ENCODE data around the gene OR9A4.

OR9A4 gene

DNA sequence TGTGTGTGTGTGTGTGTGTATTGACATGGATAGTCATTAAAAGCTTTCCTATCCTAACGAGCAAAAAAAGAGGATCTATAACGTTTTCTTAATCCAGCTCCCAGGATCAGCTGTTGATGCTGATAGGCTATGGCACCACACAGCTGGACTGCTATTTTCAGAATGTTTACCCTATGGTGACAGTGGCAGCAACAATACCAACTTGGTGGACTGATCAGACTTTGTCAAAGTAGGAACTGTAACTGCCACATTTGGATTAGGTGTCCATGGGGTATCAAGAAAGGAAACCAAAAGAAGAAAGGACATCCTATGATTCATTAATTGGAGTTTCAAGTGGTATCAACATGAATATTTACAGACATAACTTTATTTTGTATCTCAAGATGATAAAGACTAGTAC is 33.3 kb downstream of the OR9A4 start (continued):
- TF ChIP-seq, protein P1, sequence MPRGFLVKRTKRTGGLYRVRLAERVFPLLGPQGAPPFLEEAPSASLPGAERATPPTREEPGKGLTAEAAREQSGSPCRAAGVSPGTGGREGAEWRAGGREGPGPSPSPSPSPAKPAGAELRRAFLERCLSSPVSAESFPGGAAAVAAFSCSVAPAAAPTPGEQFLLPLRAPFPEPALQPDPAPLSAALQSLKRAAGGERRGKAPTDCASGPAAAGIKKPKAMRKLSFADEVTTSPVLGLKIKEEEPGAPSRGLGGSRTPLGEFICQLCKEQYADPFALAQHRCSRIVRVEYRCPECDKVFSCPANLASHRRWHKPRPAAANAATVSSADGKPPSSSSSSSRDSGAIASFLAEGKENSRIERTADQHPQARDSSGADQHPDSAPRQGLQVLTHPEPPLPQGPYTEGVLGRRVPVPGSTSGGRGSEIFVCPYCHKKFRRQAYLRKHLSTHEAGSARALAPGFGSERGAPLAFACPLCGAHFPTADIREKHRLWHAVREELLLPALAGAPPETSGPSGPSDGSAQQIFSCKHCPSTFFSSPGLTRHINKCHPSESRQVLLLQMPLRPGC (tag by site-specific recombination; IDR thresholded peaks at IDR 0.05): no peak
- no peak for TF ChIP-seq ZNF140 (tag by site-specific recombination; IDR thresholded peaks at IDR 0.05)
- no peak for TF ChIP-seq ZFP37 (tag by site-specific recombination; IDR thresholded peaks at IDR 0.05)

DNA sequence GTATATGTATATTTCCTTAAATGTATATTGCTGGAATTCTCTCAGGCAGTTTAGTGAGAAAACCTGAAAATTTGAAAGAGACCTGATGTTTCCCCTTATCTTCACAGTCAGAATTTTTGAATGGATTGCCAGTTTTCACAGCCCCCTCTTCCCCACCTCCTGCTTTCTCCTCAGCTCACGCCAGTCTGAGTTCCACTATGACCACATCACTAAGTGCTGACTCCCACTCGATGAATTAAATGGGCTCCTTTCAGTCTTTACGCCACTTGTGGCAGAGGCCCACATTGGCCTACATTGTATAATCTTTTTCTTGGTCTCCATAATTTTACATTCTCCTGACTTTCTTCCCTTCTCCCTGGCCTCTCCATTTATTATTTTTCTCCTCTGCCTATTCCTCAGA is 33.7 kb downstream of the OR9A4 start:
- Histone ChIP-seq H3K9me3 (ENCODE audit: control insufficient read depth, insufficient read depth, low read depth, low read length) (no peaks in the 10 kb centered on the region), H3K4me3 (ENCODE audit: low read depth, low read length) (no peak overlapping the region), H3K27ac (ENCODE audit: extremely low read depth, low read depth, low read length) (no peak overlapping the region), H3K4me1 (ENCODE audit: control insufficient read depth, insufficient read depth, low read length) (no peaks in the 10 kb centered on the region), H3K36me3 (ENCODE audit: control insufficient read depth in 2 of 2, insufficient read depth in 1 of 2, low read length in 2 of 2) (no peaks in the 10 kb centered on the region)
- POLR2A ChIA-PET: no interaction called here
- CTCF ChIA-PET: no interaction called here
- TF ChIP-seq ZBTB48 (tag by site-specific recombination; IDR thresholded peaks at IDR 0.05): no peak
- TF ChIP-seq, protein P2, sequence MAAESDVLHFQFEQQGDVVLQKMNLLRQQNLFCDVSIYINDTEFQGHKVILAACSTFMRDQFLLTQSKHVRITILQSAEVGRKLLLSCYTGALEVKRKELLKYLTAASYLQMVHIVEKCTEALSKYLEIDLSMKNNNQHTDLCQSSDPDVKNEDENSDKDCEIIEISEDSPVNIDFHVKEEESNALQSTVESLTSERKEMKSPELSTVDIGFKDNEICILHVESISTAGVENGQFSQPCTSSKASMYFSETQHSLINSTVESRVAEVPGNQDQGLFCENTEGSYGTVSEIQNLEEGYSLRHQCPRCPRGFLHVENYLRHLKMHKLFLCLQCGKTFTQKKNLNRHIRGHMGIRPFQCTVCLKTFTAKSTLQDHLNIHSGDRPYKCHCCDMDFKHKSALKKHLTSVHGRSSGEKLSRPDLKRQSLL (tag by site-specific recombination; IDR thresholded peaks at IDR 0.05): no peak
- no peak for TF ChIP-seq ZNF354C (tag by site-specific recombination; IDR thresholded peaks at IDR 0.05; ENCODE audit: borderline replicate concordance, low read depth)
- no peak for TF ChIP-seq SALL2 (tag by site-specific recombination; IDR thresholded peaks at IDR 0.05; ENCODE audit: borderline replicate concordance)
- TF ChIP-seq, protein P3, sequence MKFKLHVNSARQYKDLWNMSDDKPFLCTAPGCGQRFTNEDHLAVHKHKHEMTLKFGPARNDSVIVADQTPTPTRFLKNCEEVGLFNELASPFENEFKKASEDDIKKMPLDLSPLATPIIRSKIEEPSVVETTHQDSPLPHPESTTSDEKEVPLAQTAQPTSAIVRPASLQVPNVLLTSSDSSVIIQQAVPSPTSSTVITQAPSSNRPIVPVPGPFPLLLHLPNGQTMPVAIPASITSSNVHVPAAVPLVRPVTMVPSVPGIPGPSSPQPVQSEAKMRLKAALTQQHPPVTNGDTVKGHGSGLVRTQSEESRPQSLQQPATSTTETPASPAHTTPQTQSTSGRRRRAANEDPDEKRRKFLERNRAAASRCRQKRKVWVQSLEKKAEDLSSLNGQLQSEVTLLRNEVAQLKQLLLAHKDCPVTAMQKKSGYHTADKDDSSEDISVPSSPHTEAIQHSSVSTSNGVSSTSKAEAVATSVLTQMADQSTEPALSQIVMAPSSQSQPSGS (tag by site-specific recombination; IDR thresholded peaks at IDR 0.05; ENCODE audit: low read depth): no peak
- TF ChIP-seq, protein P4, sequence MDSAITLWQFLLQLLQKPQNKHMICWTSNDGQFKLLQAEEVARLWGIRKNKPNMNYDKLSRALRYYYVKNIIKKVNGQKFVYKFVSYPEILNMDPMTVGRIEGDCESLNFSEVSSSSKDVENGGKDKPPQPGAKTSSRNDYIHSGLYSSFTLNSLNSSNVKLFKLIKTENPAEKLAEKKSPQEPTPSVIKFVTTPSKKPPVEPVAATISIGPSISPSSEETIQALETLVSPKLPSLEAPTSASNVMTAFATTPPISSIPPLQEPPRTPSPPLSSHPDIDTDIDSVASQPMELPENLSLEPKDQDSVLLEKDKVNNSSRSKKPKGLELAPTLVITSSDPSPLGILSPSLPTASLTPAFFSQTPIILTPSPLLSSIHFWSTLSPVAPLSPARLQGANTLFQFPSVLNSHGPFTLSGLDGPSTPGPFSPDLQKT (IDR thresholded peaks at IDR 0.05; ENCODE audit: borderline replicate concordance, low read depth, low read length): no peak

DNA sequence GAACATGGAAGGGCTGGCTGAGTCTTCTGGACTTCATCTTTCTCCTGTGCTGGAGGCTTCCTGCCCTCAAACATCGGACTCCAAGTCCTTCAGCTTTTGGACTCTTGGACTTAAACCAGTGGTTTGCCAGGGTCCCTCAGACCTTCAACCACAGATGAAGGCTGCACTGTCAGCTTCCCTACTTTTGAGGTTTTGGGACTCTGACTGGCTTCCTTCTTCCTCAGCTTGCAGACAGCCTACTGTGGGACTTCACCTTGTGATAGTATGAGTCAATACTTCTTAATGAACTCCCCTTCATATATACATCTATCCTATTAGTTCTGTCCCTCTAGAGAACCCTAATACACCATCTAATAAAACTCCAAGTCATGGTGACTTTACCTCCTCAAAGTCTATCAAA is 34.6 kb downstream of the OR9A4 start:
- CTCF ChIA-PET: no interaction called here
- no peak for TF ChIP-seq SCRT1 (tag by site-specific recombination; IDR thresholded peaks at IDR 0.05; ENCODE audit: borderline replicate concordance)
- TF ChIP-seq, protein P5, sequence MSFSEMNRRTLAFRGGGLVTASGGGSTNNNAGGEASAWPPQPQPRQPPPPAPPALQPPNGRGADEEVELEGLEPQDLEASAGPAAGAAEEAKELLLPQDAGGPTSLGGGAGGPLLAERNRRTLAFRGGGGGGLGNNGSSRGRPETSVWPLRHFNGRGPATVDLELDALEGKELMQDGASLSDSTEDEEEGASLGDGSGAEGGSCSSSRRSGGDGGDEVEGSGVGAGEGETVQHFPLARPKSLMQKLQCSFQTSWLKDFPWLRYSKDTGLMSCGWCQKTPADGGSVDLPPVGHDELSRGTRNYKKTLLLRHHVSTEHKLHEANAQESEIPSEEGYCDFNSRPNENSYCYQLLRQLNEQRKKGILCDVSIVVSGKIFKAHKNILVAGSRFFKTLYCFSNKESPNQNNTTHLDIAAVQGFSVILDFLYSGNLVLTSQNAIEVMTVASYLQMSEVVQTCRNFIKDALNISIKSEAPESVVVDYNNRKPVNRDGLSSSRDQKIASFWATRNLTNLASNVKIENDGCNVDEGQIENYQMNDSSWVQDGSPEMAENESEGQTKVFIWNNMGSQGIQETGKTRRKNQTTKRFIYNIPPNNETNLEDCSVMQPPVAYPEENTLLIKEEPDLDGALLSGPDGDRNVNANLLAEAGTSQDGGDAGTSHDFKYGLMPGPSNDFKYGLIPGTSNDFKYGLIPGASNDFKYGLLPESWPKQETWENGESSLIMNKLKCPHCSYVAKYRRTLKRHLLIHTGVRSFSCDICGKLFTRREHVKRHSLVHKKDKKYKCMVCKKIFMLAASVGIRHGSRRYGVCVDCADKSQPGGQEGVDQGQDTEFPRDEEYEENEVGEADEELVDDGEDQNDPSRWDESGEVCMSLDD (tag by site-specific recombination; IDR thresholded peaks at IDR 0.05): no peak
- no peak for TF ChIP-seq ZNF423 (tag by site-specific recombination; IDR thresholded peaks at IDR 0.05)
- TF ChIP-seq, protein P6, sequence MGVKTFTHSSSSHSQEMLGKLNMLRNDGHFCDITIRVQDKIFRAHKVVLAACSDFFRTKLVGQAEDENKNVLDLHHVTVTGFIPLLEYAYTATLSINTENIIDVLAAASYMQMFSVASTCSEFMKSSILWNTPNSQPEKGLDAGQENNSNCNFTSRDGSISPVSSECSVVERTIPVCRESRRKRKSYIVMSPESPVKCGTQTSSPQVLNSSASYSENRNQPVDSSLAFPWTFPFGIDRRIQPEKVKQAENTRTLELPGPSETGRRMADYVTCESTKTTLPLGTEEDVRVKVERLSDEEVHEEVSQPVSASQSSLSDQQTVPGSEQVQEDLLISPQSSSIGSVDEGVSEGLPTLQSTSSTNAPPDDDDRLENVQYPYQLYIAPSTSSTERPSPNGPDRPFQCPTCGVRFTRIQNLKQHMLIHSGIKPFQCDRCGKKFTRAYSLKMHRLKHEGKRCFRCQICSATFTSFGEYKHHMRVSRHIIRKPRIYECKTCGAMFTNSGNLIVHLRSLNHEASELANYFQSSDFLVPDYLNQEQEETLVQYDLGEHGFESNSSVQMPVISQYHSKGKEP (tag by site-specific recombination; IDR thresholded peaks at IDR 0.05): no peak
- no peak for TF ChIP-seq BCL11A (tag by site-specific recombination; IDR thresholded peaks at IDR 0.05; ENCODE audit: low read depth)
- TF ChIP-seq ZNF707 (tag by site-specific recombination; IDR thresholded peaks at IDR 0.05): no peak
- TF ChIP-seq ZNF548 (tag by site-specific recombination; IDR thresholded peaks at IDR 0.05): no peak
- TF ChIP-seq ZNF626 (tag by site-specific recombination; IDR thresholded peaks at IDR 0.05): no peak
- no peak for TF ChIP-seq ZNF157 (tag by site-specific recombination; IDR thresholded peaks at IDR 0.05)
- TF ChIP-seq, protein P7, sequence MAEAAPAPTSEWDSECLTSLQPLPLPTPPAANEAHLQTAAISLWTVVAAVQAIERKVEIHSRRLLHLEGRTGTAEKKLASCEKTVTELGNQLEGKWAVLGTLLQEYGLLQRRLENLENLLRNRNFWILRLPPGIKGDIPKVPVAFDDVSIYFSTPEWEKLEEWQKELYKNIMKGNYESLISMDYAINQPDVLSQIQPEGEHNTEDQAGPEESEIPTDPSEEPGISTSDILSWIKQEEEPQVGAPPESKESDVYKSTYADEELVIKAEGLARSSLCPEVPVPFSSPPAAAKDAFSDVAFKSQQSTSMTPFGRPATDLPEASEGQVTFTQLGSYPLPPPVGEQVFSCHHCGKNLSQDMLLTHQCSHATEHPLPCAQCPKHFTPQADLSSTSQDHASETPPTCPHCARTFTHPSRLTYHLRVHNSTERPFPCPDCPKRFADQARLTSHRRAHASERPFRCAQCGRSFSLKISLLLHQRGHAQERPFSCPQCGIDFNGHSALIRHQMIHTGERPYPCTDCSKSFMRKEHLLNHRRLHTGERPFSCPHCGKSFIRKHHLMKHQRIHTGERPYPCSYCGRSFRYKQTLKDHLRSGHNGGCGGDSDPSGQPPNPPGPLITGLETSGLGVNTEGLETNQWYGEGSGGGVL (tag by site-specific recombination; IDR thresholded peaks at IDR 0.05): no peak
- no peak for TF ChIP-seq ZNF529 (tag by site-specific recombination; IDR thresholded peaks at IDR 0.05; ENCODE audit: insufficient replicate concordance)

More for the DNA sequence above, 34.6 kb downstream of the OR9A4 start:
- no peaks in the 10 kb centered on the region for H3K9me3 ChIP-seq (ENCODE audit: control insufficient read depth, insufficient read depth, low read depth, low read length)
- H3K27ac ChIP-seq (ENCODE audit: extremely low read depth, low read depth, low read length): no peak overlapping the region
- POLR2A ChIA-PET: no interaction called here
- no peaks in the 10 kb centered on the region for H3K4me1 ChIP-seq (ENCODE audit: control insufficient read depth, insufficient read depth, low read length)
- H3K36me3 ChIP-seq (ENCODE audit: control insufficient read depth in 2 of 2, insufficient read depth in 1 of 2, low read length in 2 of 2): no peaks in the 10 kb centered on the region
- no peak overlapping the region for H3K4me3 ChIP-seq (ENCODE audit: low read depth, low read length)

Data from HEK293 (cell line).